GM23248 (cell line): ENCODE data around the gene PHPT1. TPM values are rescaled to one million over a fixed set of nuclear protein-coding genes. Genes with fewer than 3 reads are reported as not detected.

Experiments used
- DNase-seq: peaks from one replicate; pipeline ENCODE4 v3.0.0-alpha.2; 2015
- H2AFZ ChIP-seq: fragments of 200-600 bp; sonication (generic); 2 replicates; pipeline ENCODE4 v1.6.1; 2016; ENCODE audit warnings: antibody characterized with exemption
- H3F3A ChIP-seq: fragments of 200-600 bp; sonication (generic); 2 replicates; pipeline ENCODE4 v1.6.1; 2016; ENCODE audit warnings: mild to moderate bottlenecking, antibody characterized with exemption, mixed run types; ENCODE audit not compliant: insufficient read depth
- H3K27ac ChIP-seq: fragments of 200-600 bp; sonication (generic); 2 replicates; pipeline ENCODE4 v1.5.1; 2016; ENCODE audit warnings: mild to moderate bottlenecking
- H3K27me3 ChIP-seq: fragments of 200-600 bp; sonication (generic); replicated peaks from 2 replicates; pipeline ENCODE4 v1.6.1; 2016; ENCODE audit warnings: mild to moderate bottlenecking; ENCODE audit not compliant: insufficient read depth
- H3K36me3 ChIP-seq: fragments of 200-600 bp; sonication (generic); 2 replicates; pipeline ENCODE4 v1.6.1; 2016; ENCODE audit warnings: low read depth, mild to moderate bottlenecking
- H3K4me1 ChIP-seq: fragments of 200-600 bp; sonication (generic); 2 replicates; pipeline ENCODE4 v1.6.1; 2016; ENCODE audit warnings: mild to moderate bottlenecking; ENCODE audit not compliant: insufficient read depth
- H3K4me2 ChIP-seq: fragments of 200-600 bp; sonication (generic); one replicate; pipeline ENCODE4 v1.6.1; 2016; ENCODE audit warnings: mild to moderate bottlenecking; ENCODE audit not compliant: unreplicated experiment
- H3K4me3 ChIP-seq: fragments of 200-600 bp; sonication (generic); 2 replicates; pipeline ENCODE4 v1.5.1; 2016; ENCODE audit warnings: mild to moderate bottlenecking
- H3K79me2 ChIP-seq: fragments of 200-600 bp; sonication (generic); 2 replicates; pipeline ENCODE4 v1.6.1; 2016; ENCODE audit warnings: mild to moderate bottlenecking; ENCODE audit not compliant: insufficient read depth
- H3K9ac ChIP-seq: fragments of 200-600 bp; sonication (generic); 2 replicates; pipeline ENCODE4 v1.6.1; 2016; ENCODE audit warnings: mild to moderate bottlenecking
- H3K9me2 ChIP-seq: fragments of 200-600 bp; sonication (generic); 2 replicates; pipeline ENCODE4 v1.6.1; 2016; ENCODE audit warnings: mixed run types, mild to moderate bottlenecking, moderate library complexity; ENCODE audit not compliant: insufficient read depth
- H3K9me3 ChIP-seq: fragments of 200-600 bp; sonication (generic); one replicate; pipeline ENCODE4 v1.6.1; 2017; ENCODE audit warnings: low read depth
- H4K20me1 ChIP-seq: fragments of 200-600 bp; sonication (generic); 2 replicates; pipeline ENCODE4 v1.6.0; 2016; ENCODE audit not compliant: insufficient read depth
- EZH2 ChIP-seq: fragments of 200-600 bp; sonication (generic); IDR thresholded peaks from 2 replicates; pipeline ENCODE4 v1.6.1; 2018; ENCODE audit warnings: antibody characterized with exemption, mild to moderate bottlenecking; ENCODE audit not compliant: insufficient read depth, poor library complexity, severe bottlenecking
- EZH2phosphoT487 ChIP-seq: fragments of 200-600 bp; sonication (generic); IDR thresholded peaks from 2 replicates; pipeline ENCODE4 v1.6.1; 2018; ENCODE audit warnings: antibody characterized with exemption, moderate library complexity, mild to moderate bottlenecking, low read depth; ENCODE audit not compliant: insufficient read depth
- WGBS, 2 experiments: methylation state at CpG; one replicate each; pipeline ENCODE4 v1.1.6; 2015 to 2017; ENCODE audit warnings: low lambda C conversion rate in 2 of 2, low coverage in 1 of 2; ENCODE audit errors: missing lambda C conversion rate in 2 of 2; 5-methylcytosine and 5-hydroxymethylcytosine counted together
- in situ Hi-C: fragments of 300-500 bp; cut with MboI; formaldehyde crosslinking; loops from 2 replicates; pipeline ENCODE4 v1.15.0; 2020
- polyA plus RNA-seq: library from polyadenylated mRNA; unstranded; fragments of >200 nt; fragmentation: Nextera tagmentation; extraction: Ambion mirVana; gene quantifications from 2 replicates; pipeline ENCODE4 v1.2.1, GENCODE V29; 2016
- total RNA-seq: library from RNA; depleted of rRNA; stranded (reverse); fragments of >200 nt; shearing (Covaris generic); gene quantifications from 2 replicates; pipeline ENCODE4 v1.2.3, GENCODE V29; 2014

PHPT1 gene
- total and polyA plus RNA-seq, 2 experiments from 2014 or later, result 84.6 to 302 TPM

- no peak for DNase-seq
- H2AFZ ChIP-seq, result peak overlapping the region; percentile 85
- H3K4me3 ChIP-seq, result peak overlapping the region; percentile 87
- H3K27me3 ChIP-seq, result peaks cover 9% of the 10 kb centered on the region; the same call in 1 of the 2 replicates
- no peaks in the 10 kb centered on the region for H4K20me1 ChIP-seq
- no peak for TF ChIP-seq EZH2phosphoT487
- TF ChIP-seq EZH2, result no peak
- H3K27ac ChIP-seq, result no peak overlapping the region
- peaks cover 7% of the 10 kb centered on the region; the same call in 1 of the 2 replicates for H3F3A ChIP-seq
- H3K9ac ChIP-seq, result peak overlapping the region; percentile 93
- H3K4me1 ChIP-seq, result peaks cover 12% of the 10 kb centered on the region; the same call in 1 of the 2 replicates
- 0 out of 2 replicates have a peak, but pooled peaks cover 7% of the 10 kb centered on the region for H3K36me3 ChIP-seq
- WGBS, 2 experiments, result 47 to 48% methylated on average over 24 to 25 of the region's 25 CpGs
- no peaks in the 10 kb centered on the region for H3K9me2 ChIP-seq
- H3K9me3 ChIP-seq, result no peaks in the 10 kb centered on the region
- in situ Hi-C loops, result no loop called here
- H3K79me2 ChIP-seq, result peaks cover 38% of the 10 kb centered on the region
- peak overlapping the region; percentile 71 for H3K4me2 ChIP-seq
Observed at GRCh38 chr9:136806631-136807201, 42.5 kb upstream of the PHPT1 start.

- Histone ChIP-seq H3K4me2 (peak within 1 kb of the TSS; percentile 85), H3K4me3 (peak within 1 kb of the TSS; percentile 87), H3K9me2 (no peaks in the 10 kb centered on the region), H3K4me1 (peaks cover 12% of the 10 kb centered on the region; the same call in 1 of the 2 replicates), H3K9me3 (no peaks in the 10 kb centered on the region), H3K9ac (peak within 1 kb of the TSS; percentile 93), H3K27me3 (0 out of 2 replicates have a peak, but pooled peaks cover under 1% of the 10 kb centered on the region), H2AFZ (peak within 1 kb of the TSS; percentile 85), H3K36me3 (0 out of 2 replicates have a peak, but pooled peaks cover 7% of the 10 kb centered on the region), H3F3A (peaks cover 7% of the 10 kb centered on the region; the same call in 1 of the 2 replicates), H4K20me1 (no peaks in the 10 kb centered on the region), H3K79me2 (peaks cover 45% of the 10 kb centered on the region), H3K27ac (peak within 1 kb of the TSS; percentile 47)
- 1% methylated on average over 75 to 80 of the region's 96 CpGs for WGBS, 2 experiments
- TF ChIP-seq EZH2phosphoT487 (no peak), EZH2 (no peak)
- in situ Hi-C loops, result no loop called here
- peak; percentile 89 for DNase-seq
Observed at GRCh38 chr9:136807281-136808074, 41.7 kb upstream of the PHPT1 start, which contains the start of gene RABL6. Gene RABL6, plus strand, starts transcription at chr9:136807948. Its CDS starts 249 bp downstream, at chr9:136808197.

DNA sequence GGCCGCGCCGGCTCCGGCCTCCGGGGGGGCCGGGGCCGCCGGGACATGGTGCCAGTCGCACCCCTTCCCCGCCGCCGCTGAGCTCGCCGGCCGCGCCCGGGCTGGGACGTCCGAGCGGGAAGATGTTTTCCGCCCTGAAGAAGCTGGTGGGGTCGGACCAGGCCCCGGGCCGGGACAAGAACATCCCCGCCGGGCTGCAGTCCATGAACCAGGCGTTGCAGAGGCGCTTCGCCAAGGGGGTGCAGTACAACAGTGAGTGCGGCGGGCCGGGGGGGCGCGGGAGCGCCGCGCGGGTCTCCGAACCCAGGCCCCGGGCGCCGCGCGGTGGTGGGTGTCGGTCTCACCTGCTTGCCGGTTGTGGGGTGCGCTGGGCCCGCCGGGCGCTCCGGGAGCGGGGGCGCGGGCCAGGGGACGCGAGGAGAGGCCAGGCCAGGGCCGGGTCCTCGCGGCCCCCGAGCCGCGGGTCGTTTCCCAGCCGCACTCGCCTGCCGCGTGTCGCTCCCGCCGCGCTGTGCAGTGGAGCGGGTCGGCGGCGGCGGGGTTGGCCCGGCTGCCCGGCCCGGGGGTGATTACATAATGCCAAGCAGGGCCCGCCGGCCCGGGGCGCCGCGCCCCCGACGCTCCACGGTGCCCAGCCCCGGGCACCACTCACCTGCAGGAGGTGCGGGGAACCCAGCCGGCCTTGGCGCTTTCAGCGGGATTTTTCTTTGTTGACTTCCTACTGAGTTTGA lies 41.0 kb upstream of the PHPT1 start:
- TF ChIP-seq EZH2phosphoT487 (no peak), EZH2 (no peak)
- Histone ChIP-seq H3F3A (peaks cover 7% of the 10 kb centered on the region; the same call in 1 of the 2 replicates), H3K9ac (peak overlapping the region; percentile 93), H3K4me1 (peaks cover 12% of the 10 kb centered on the region; the same call in 1 of the 2 replicates), H3K79me2 (peaks cover 53% of the 10 kb centered on the region), H2AFZ (peak overlapping the region; percentile 61), H3K36me3 (0 out of 2 replicates have a peak, but pooled peaks cover 7% of the 10 kb centered on the region), H4K20me1 (no peaks in the 10 kb centered on the region), H3K9me3 (no peaks in the 10 kb centered on the region), H3K27me3 (no peaks in the 10 kb centered on the region), H3K4me2 (peak overlapping the region; percentile 85), H3K9me2 (no peaks in the 10 kb centered on the region), H3K27ac (peak overlapping the region; percentile 47), H3K4me3 (peak overlapping the region; percentile 87)
- in situ Hi-C loops, result no loop called here
- DNase-seq, result peak; percentile 57
- WGBS, 2 experiments, result 0 to 1% methylated on average over 48 to 71 of the region's 93 CpGs

- Histone ChIP-seq H3K27ac (peak overlapping the region; percentile 47), H3K79me2 (peaks cover 58% of the 10 kb centered on the region), H3K27me3 (no peaks in the 10 kb centered on the region), H3K9me3 (no peaks in the 10 kb centered on the region), H3K36me3 (0 out of 2 replicates have a peak, but pooled peaks cover 7% of the 10 kb centered on the region), H4K20me1 (no peaks in the 10 kb centered on the region), H3F3A (peaks cover 7% of the 10 kb centered on the region; the same call in 1 of the 2 replicates), H3K4me2 (peak overlapping the region; percentile 85), H2AFZ (peak overlapping the region; percentile 61), H3K9ac (peak overlapping the region; percentile 93), H3K4me1 (peaks cover 12% of the 10 kb centered on the region; the same call in 1 of the 2 replicates), H3K9me2 (no peaks in the 10 kb centered on the region), H3K4me3 (peak overlapping the region; percentile 87)
- WGBS, 2 experiments, result 1 to 4% methylated on average over 14 of the region's 14 CpGs
- TF ChIP-seq EZH2phosphoT487 (no peak), EZH2 (no peak)
- in situ Hi-C loops, result no loop called here
- peak; percentile 75 for DNase-seq
Observed at GRCh38 chr9:136808806-136809158, 40.4 kb upstream of the PHPT1 start.
